Liver (tissue), 9 donors: ENCODE measurements around the gene HOOK2. TPM values are rescaled to one million over a fixed set of nuclear protein-coding genes. Genes with fewer than 3 reads are reported as not detected.

Source experiments
- DNase-seq: peaks from one replicate; pipeline ENCODE4 v3.0.0-alpha.2; 2017; ENCODE audit warnings: low spot score
- H3K27ac ChIP-seq, 2 donors: one replicate each; pipeline ENCODE4 v1.7.0; 2013; ENCODE audit warnings: inconsistent platforms in 2 of 2, low read length in 2 of 2, control low read depth in 1 of 2, low read depth in 1 of 2, mild to moderate bottlenecking in 1 of 2
- H3K27me3 ChIP-seq, 4 donors: one replicate each; pipeline versions ENCODE4 v1.6.1 to v1.7.0; 2013; ENCODE audit warnings: low read length in 3 of 4, inconsistent platforms in 1 of 4, mild to moderate bottlenecking in 1 of 4, moderate library complexity in 1 of 4; ENCODE audit not compliant: control insufficient read depth in 4 of 4, insufficient read depth in 4 of 4
- H3K36me3 ChIP-seq, 4 donors: one replicate each; pipeline versions ENCODE4 v1.6.1 to v1.7.0; 2013; ENCODE audit warnings: low read length in 3 of 4, mild to moderate bottlenecking in 3 of 4, low read depth in 1 of 4, moderate library complexity in 1 of 4; ENCODE audit not compliant: control insufficient read depth in 4 of 4, insufficient read depth in 3 of 4
- H3K4me1 ChIP-seq, 4 donors: one replicate each; pipeline versions ENCODE4 v1.6.1 to v1.7.0; 2013; ENCODE audit warnings: low read length in 3 of 4, mild to moderate bottlenecking in 3 of 4, moderate library complexity in 1 of 4; ENCODE audit not compliant: control insufficient read depth in 4 of 4, insufficient read depth in 4 of 4
- H3K4me3 ChIP-seq, 3 donors: one replicate each; pipeline versions ENCODE4 v1.6.1 to v1.7.0; 2013; ENCODE audit warnings: low read length in 3 of 3, control low read depth in 1 of 3, low read depth in 1 of 3, mild to moderate bottlenecking in 1 of 3
- H3K9ac ChIP-seq, 2 donors: one replicate each; pipeline ENCODE4 v1.7.0; 2013; ENCODE audit warnings: low read length in 2 of 2, mild to moderate bottlenecking in 2 of 2, moderate library complexity in 2 of 2, control low read depth in 1 of 2, low read depth in 1 of 2
- H3K9me3 ChIP-seq, 4 donors: one replicate each; pipeline versions ENCODE4 v1.6.1 to v1.7.0; 2013; ENCODE audit warnings: low read length in 3 of 4; ENCODE audit not compliant: control insufficient read depth in 4 of 4
- EGR1 ChIP-seq, 2 donors: IDR thresholded peaks; 2 replicates each; pipeline ENCODE4 v1.6.1; 2016 to 2018; ENCODE audit warnings: antibody characterized with exemption in 2 of 2, low read depth in 2 of 2
- FOXA1 ChIP-seq: IDR thresholded peaks from 2 replicates; pipeline ENCODE4 v1.6.1; 2016; ENCODE audit warnings: antibody characterized with exemption
- FOXA2 ChIP-seq: IDR thresholded peaks from 2 replicates; pipeline ENCODE4 v1.6.1; 2016; ENCODE audit warnings: antibody characterized with exemption
- GABPA ChIP-seq, 2 donors: IDR thresholded peaks in 1 of 2; conservative IDR thresholded peaks in 1 of 2; 2 replicates each; pipeline ENCODE4 v1.6.1; 2016; ENCODE audit warnings: antibody characterized with exemption in 2 of 2, mild to moderate bottlenecking in 1 of 2, moderate library complexity in 1 of 2
- HNF4G ChIP-seq: IDR thresholded peaks from 2 replicates; pipeline ENCODE4 v1.6.1; 2016; ENCODE audit warnings: antibody characterized with exemption
- JUND ChIP-seq, 2 donors: IDR thresholded peaks; 2 replicates each; pipeline ENCODE4 v1.6.1; 2016; ENCODE audit warnings: antibody characterized with exemption in 2 of 2
- NR2F2 ChIP-seq: IDR thresholded peaks from 2 replicates; pipeline ENCODE4 v1.6.1; 2016; ENCODE audit warnings: antibody characterized with exemption
- SP1 ChIP-seq: IDR thresholded peaks from 2 replicates; pipeline ENCODE4 v1.6.1; 2018; ENCODE audit warnings: antibody characterized with exemption, mild to moderate bottlenecking
- TAF1 ChIP-seq: conservative IDR thresholded peaks from 2 replicates; pipeline ENCODE4 v1.6.1; 2016; ENCODE audit warnings: antibody characterized with exemption, mild to moderate bottlenecking
- YY1 ChIP-seq: IDR thresholded peaks from 2 replicates; pipeline ENCODE4 v1.6.1; 2016; ENCODE audit warnings: antibody characterized with exemption, mild to moderate bottlenecking
- WGBS: extraction: QIAGEN DNeasy Blood & Tissue Kit; methylation state at CpG from one replicate; pipeline ENCODE4 v1.1.7; 2013; 5-methylcytosine and 5-hydroxymethylcytosine counted together
- polyA plus RNA-seq, 2 donors: library from polyadenylated mRNA; stranded (reverse) in 1 of 2; unstranded in 1 of 2; fragments of 200-250 nt in 1 of 2; fragments of >200 nt in 1 of 2; fragmentation: Nextera tagmentation in 1 of 2; extraction: Ambion mirVana in 1 of 2; gene quantifications; one replicate each; pipeline versions ENCODE4 v1.2.1 to v1.2.3, GENCODE V29; 2013 to 2015
- total RNA-seq, 2 donors: library from RNA; depleted of rRNA; stranded (reverse); fragments of >200 nt; gene quantifications; one replicate each; pipeline ENCODE4 v1.2.3, GENCODE V29; 2014
- TF ChIP-seq, protein P1 (sequence below): IDR thresholded peaks from 2 replicates; pipeline ENCODE4 v1.6.1; 2016; ENCODE audit warnings: antibody characterized with exemption
- TF ChIP-seq, protein P2 (sequence below): IDR thresholded peaks from 2 replicates; pipeline ENCODE4 v1.6.1; 2016; ENCODE audit warnings: antibody characterized with exemption
- TF ChIP-seq, protein P3 (sequence below): IDR thresholded peaks from 2 replicates; pipeline ENCODE4 v1.6.1; 2016; ENCODE audit warnings: antibody characterized with exemption, mild to moderate bottlenecking
- TF ChIP-seq, protein P4 (sequence below): fragments of 150-350 bp; IDR thresholded peaks from 2 replicates; pipeline ENCODE4 v1.5.1; 2017; ENCODE audit warnings: improper control_type of control experiment, low read depth, low read length; ENCODE audit not compliant: missing input control
- TF ChIP-seq, protein P5 (sequence below): IDR thresholded peaks from 2 replicates; pipeline ENCODE4 v1.6.1; 2016; ENCODE audit warnings: antibody characterized with exemption
- donor health status: healthy.
- donor health status: healthy.
- donor health status: healthy.
- donor health status: healthy.
- donor health status: healthy.

HOOK2 gene
- total and polyA plus RNA-seq, 4 donors, result 11.3 to 36.4 (median 15.0) TPM

DNA sequence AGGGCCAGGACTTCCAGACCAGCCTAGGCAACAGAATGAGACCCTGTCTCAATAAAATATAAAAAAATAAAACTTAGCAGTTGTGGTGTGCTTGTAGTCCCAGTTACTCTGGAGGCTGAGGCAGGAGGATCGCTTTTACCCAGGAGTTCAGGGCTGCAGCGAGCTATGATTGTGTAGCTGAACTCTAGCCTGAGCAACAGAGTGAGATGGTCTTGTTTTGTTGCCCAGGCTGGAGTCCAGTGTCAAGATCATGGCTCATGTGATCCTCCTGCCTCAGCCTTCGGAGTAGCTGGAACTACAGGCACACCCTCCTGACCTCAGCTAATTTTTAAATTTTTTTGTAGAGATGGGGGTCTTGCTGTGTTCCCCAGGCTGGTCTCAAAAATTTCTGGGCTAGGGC, 11.6 kb upstream of the HOOK2 start:
- Histone ChIP-seq H3K4me1 (peaks cover 11 to 52% (median 31%) of the 10 kb centered on the region in 4 donors), H3K9me3 (no peaks in the 10 kb centered on the region), H3K9ac (no peak overlapping the region), H3K36me3 (no peaks in the 10 kb centered on the region), H3K27me3 (no peaks in the 10 kb centered on the region), H3K27ac (peak overlapping the region; percentile 67 to 86), H3K4me3 (no peak overlapping the region)
- WGBS, result 87% methylated on average over 3 of the region's 3 CpGs
- no peak for DNase-seq
- TF ChIP-seq FOXA1, result no peak

DNA sequence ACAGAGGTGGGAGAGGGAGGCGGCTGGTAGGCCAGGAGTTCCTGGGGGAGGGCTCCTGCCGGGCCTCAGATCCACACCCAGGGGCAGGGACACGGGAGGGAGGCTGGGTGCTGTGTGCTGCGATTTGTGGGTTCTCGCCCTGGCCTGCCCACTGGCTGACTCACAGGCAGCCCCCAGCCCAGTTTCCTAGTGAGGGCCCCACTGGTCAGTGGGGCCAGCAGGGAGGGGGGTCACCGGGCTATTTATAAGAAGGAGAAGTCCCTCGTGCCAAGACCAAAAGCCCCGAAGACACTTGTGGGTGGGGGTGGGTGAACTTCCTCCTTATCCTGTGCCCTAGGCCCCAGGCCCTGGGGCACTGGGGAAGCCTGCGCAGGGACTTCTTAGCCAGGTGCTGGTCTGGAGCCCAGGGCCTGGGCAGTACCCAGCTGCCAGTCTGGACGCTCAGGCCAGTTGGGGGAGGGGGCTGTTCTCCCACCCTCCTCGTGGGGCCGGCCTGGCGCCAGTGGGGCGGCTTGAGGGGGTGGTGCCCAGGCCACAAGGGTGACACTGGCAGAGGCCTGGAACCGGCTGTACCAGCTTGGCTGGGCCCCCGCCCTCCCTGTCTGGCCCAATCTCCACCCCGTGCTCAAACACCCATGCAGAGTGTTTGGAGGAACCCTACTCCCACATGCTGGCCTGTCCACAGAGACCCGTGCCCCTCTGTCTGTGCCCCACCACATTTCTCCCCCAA, 11.0 kb upstream of the HOOK2 start:
- Histone ChIP-seq H3K4me3 (no peak overlapping the region), H3K36me3 (no peaks in the 10 kb centered on the region), H3K9me3 (no peaks in the 10 kb centered on the region), H3K27me3 (no peaks in the 10 kb centered on the region), H3K27ac (peak overlapping the region; percentile 67 to 86), H3K9ac (no peak overlapping the region), H3K4me1 (peaks cover 11 to 52% (median 31%) of the 10 kb centered on the region in 4 donors)
- TF ChIP-seq, protein P1, sequence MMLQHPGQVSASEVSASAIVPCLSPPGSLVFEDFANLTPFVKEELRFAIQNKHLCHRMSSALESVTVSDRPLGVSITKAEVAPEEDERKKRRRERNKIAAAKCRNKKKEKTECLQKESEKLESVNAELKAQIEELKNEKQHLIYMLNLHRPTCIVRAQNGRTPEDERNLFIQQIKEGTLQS, result no peak
- TF ChIP-seq JUND (IDR thresholded peaks at IDR 0.05), result no peak
- TF ChIP-seq, protein P2, sequence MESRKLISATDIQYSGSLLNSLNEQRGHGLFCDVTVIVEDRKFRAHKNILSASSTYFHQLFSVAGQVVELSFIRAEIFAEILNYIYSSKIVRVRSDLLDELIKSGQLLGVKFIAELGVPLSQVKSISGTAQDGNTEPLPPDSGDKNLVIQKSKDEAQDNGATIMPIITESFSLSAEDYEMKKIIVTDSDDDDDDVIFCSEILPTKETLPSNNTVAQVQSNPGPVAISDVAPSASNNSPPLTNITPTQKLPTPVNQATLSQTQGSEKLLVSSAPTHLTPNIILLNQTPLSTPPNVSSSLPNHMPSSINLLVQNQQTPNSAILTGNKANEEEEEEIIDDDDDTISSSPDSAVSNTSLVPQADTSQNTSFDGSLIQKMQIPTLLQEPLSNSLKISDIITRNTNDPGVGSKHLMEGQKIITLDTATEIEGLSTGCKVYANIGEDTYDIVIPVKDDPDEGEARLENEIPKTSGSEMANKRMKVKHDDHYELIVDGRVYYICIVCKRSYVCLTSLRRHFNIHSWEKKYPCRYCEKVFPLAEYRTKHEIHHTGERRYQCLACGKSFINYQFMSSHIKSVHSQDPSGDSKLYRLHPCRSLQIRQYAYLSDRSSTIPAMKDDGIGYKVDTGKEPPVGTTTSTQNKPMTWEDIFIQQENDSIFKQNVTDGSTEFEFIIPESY, result no peak
- no peak for TF ChIP-seq FOXA2
- TF ChIP-seq GABPA (IDR thresholded peaks at IDR 0.05 in 1 of 2, conservative IDR thresholded peaks at IDR 0.05 in 1 of 2), result no peak
- TF ChIP-seq FOXA1, result no peak
- TF ChIP-seq NR2F2, result no peak
- peak; percentile 10 for TF ChIP-seq SP1
- TF ChIP-seq TAF1, result no peak
- DNase-seq, result peak; percentile 53
- WGBS, result 56% methylated on average over 18 of the region's 18 CpGs

DNA sequence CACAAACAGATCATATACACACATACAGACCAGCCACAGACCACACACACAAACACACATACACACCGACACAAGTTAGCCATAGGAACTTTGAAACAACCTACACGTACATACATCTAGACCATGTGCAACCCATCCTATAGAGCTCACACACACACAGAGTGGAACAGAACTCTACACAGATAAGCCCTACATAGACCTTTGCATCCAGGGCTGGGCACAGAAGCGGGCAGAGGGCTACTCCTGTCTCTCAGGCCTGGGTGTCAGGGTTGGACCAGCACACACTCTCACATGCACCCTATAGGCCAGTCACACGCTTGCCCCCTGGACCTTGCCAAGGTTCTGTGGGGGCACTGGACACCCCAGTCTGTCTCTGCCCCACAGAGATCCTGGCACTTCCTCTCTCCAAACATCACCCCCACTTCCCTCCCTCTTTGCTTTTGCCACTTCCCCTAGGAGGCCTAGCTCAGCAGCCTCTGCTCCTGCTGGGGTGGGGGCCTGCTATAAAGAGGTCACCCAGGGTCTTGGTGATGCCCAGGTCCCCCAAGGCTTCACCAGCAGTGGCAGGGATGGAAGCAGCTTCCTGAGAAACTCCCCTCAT, 10.2 kb upstream of the HOOK2 start:
- Histone ChIP-seq H3K36me3 (no peaks in the 10 kb centered on the region), H3K4me1 (peaks cover 11 to 46% (median 27%) of the 10 kb centered on the region in 4 donors), H3K27me3 (no peaks in the 10 kb centered on the region), H3K9ac (no peak overlapping the region), H3K9me3 (no peaks in the 10 kb centered on the region), H3K27ac (peak overlapping the region; percentile 67 to 86), H3K4me3 (no peak overlapping the region)
- peak; percentile 48 for DNase-seq
- WGBS, result 73% methylated on average over 4 of the region's 4 CpGs
- TF ChIP-seq YY1 (no peak), TAF1 (no peak), EGR1 (IDR thresholded peaks at IDR 0.05; ENCODE audit: low read depth in 2 of 2) (no peak), FOXA2 (no peak), GABPA (IDR thresholded peaks at IDR 0.05 in 1 of 2, conservative IDR thresholded peaks at IDR 0.05 in 1 of 2) (no peak), JUND (IDR thresholded peaks at IDR 0.05) (no peak), HNF4G (no peak)
- TF ChIP-seq, protein P3, sequence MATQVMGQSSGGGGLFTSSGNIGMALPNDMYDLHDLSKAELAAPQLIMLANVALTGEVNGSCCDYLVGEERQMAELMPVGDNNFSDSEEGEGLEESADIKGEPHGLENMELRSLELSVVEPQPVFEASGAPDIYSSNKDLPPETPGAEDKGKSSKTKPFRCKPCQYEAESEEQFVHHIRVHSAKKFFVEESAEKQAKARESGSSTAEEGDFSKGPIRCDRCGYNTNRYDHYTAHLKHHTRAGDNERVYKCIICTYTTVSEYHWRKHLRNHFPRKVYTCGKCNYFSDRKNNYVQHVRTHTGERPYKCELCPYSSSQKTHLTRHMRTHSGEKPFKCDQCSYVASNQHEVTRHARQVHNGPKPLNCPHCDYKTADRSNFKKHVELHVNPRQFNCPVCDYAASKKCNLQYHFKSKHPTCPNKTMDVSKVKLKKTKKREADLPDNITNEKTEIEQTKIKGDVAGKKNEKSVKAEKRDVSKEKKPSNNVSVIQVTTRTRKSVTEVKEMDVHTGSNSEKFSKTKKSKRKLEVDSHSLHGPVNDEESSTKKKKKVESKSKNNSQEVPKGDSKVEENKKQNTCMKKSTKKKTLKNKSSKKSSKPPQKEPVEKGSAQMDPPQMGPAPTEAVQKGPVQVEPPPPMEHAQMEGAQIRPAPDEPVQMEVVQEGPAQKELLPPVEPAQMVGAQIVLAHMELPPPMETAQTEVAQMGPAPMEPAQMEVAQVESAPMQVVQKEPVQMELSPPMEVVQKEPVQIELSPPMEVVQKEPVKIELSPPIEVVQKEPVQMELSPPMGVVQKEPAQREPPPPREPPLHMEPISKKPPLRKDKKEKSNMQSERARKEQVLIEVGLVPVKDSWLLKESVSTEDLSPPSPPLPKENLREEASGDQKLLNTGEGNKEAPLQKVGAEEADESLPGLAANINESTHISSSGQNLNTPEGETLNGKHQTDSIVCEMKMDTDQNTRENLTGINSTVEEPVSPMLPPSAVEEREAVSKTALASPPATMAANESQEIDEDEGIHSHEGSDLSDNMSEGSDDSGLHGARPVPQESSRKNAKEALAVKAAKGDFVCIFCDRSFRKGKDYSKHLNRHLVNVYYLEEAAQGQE, result no peak
- TF ChIP-seq, protein P4, sequence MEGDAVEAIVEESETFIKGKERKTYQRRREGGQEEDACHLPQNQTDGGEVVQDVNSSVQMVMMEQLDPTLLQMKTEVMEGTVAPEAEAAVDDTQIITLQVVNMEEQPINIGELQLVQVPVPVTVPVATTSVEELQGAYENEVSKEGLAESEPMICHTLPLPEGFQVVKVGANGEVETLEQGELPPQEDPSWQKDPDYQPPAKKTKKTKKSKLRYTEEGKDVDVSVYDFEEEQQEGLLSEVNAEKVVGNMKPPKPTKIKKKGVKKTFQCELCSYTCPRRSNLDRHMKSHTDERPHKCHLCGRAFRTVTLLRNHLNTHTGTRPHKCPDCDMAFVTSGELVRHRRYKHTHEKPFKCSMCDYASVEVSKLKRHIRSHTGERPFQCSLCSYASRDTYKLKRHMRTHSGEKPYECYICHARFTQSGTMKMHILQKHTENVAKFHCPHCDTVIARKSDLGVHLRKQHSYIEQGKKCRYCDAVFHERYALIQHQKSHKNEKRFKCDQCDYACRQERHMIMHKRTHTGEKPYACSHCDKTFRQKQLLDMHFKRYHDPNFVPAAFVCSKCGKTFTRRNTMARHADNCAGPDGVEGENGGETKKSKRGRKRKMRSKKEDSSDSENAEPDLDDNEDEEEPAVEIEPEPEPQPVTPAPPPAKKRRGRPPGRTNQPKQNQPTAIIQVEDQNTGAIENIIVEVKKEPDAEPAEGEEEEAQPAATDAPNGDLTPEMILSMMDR, result no peak
- TF ChIP-seq, protein P1, result no peak
- TF ChIP-seq, protein P2, result no peak
- TF ChIP-seq, protein P5, sequence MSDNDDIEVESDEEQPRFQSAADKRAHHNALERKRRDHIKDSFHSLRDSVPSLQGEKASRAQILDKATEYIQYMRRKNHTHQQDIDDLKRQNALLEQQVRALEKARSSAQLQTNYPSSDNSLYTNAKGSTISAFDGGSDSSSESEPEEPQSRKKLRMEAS, result no peak
